ENCODE data around the gene ARHGAP26.

- no peak for TF ChIP-seq EZH2 (IDR thresholded peaks at IDR 0.05; ENCODE audit: low read depth, unreplicated experiment)
- TF ChIP-seq, protein P1, sequence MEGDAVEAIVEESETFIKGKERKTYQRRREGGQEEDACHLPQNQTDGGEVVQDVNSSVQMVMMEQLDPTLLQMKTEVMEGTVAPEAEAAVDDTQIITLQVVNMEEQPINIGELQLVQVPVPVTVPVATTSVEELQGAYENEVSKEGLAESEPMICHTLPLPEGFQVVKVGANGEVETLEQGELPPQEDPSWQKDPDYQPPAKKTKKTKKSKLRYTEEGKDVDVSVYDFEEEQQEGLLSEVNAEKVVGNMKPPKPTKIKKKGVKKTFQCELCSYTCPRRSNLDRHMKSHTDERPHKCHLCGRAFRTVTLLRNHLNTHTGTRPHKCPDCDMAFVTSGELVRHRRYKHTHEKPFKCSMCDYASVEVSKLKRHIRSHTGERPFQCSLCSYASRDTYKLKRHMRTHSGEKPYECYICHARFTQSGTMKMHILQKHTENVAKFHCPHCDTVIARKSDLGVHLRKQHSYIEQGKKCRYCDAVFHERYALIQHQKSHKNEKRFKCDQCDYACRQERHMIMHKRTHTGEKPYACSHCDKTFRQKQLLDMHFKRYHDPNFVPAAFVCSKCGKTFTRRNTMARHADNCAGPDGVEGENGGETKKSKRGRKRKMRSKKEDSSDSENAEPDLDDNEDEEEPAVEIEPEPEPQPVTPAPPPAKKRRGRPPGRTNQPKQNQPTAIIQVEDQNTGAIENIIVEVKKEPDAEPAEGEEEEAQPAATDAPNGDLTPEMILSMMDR (conservative IDR thresholded peaks at IDR 0.05; ENCODE audit: low read depth in 2 of 2), result no peak
- no peak for TF ChIP-seq POLR2AphosphoS5 (IDR thresholded peaks at IDR 0.05; ENCODE audit: low read depth)
- TF ChIP-seq, protein P2, sequence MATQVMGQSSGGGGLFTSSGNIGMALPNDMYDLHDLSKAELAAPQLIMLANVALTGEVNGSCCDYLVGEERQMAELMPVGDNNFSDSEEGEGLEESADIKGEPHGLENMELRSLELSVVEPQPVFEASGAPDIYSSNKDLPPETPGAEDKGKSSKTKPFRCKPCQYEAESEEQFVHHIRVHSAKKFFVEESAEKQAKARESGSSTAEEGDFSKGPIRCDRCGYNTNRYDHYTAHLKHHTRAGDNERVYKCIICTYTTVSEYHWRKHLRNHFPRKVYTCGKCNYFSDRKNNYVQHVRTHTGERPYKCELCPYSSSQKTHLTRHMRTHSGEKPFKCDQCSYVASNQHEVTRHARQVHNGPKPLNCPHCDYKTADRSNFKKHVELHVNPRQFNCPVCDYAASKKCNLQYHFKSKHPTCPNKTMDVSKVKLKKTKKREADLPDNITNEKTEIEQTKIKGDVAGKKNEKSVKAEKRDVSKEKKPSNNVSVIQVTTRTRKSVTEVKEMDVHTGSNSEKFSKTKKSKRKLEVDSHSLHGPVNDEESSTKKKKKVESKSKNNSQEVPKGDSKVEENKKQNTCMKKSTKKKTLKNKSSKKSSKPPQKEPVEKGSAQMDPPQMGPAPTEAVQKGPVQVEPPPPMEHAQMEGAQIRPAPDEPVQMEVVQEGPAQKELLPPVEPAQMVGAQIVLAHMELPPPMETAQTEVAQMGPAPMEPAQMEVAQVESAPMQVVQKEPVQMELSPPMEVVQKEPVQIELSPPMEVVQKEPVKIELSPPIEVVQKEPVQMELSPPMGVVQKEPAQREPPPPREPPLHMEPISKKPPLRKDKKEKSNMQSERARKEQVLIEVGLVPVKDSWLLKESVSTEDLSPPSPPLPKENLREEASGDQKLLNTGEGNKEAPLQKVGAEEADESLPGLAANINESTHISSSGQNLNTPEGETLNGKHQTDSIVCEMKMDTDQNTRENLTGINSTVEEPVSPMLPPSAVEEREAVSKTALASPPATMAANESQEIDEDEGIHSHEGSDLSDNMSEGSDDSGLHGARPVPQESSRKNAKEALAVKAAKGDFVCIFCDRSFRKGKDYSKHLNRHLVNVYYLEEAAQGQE (IDR thresholded peaks at IDR 0.05; ENCODE audit: unreplicated experiment), result no peak
- no peak for TF ChIP-seq ZNF331 (CRISPR knock-in tag; IDR thresholded peaks at IDR 0.05; ENCODE audit: low read depth)
- no peak for TF ChIP-seq ZNF114 (CRISPR knock-in tag; IDR thresholded peaks at IDR 0.05)
- TF ChIP-seq EZH2phosphoT487 (IDR thresholded peaks at IDR 0.05; ENCODE audit: unreplicated experiment), result no peak
- TF ChIP-seq ZNF462 (CRISPR knock-in tag; IDR thresholded peaks at IDR 0.05), result no peak
- TF ChIP-seq NANOG (IDR thresholded peaks at IDR 0.05; ENCODE audit: borderline replicate concordance), result no peak
Observed at GRCh38 chr5:142857405-142857804, 87.2 kb downstream of the ARHGAP26 start.

All from GM23338 (cell line).